ENCODE results near the gene RHPN2. TPM values are rescaled to one million over a fixed set of nuclear protein-coding genes. Genes with fewer than 3 reads are reported as not detected.

The RHPN2 gene
- total and polyA plus RNA-seq, 2 experiments from 2014 or later = 15.7 to 29.6 TPM

- no peaks in the 10 kb centered on the region for H3K9me3 Mint-ChIP-seq
- H2AFZ ChIP-seq = no peak overlapping the region
- no peak overlapping the region for H3K4me2 ChIP-seq
- H3K27ac ChIP-seq (ENCODE audit: low read depth) = no peak overlapping the region
- no peak for DNase-seq (ENCODE audit: low spot score)
- no peaks in the 10 kb centered on the region for H3K79me2 ChIP-seq (replicated peaks; ENCODE audit: insufficient read depth)
- H3K4me1 ChIP-seq (ENCODE audit: insufficient read depth) = no peaks in the 10 kb centered on the region
- ATAC-seq = no peak
- peaks cover 64% of the 10 kb centered on the region for H3K36me3 Mint-ChIP-seq (ENCODE audit: low read depth)
- no peaks in the 10 kb centered on the region for H3F3A ChIP-seq (replicated peaks; ENCODE audit: low read depth)
- H3K9me2 ChIP-seq (ENCODE audit: insufficient read depth) = no peaks in the 10 kb centered on the region
- H3K36me3 ChIP-seq (ENCODE audit: insufficient read depth) = peaks cover 20% of the 10 kb centered on the region
- no peaks in the 10 kb centered on the region for H3K27me3 Mint-ChIP-seq (ENCODE audit: insufficient read depth, low read depth, poor library complexity)
- no peak for TF ChIP-seq STAT1 (IDR thresholded peaks at IDR 0.05; ENCODE audit: unreplicated experiment)
- TF ChIP-seq JUNB (IDR thresholded peaks at IDR 0.05; ENCODE audit: unreplicated experiment) = no peak
- TF ChIP-seq EZH2phosphoT487 (IDR thresholded peaks at IDR 0.05; ENCODE audit: unreplicated experiment) = no peak
- no peak for TF ChIP-seq ZNF462 (CRISPR knock-in tag; IDR thresholded peaks at IDR 0.05)
- no peak for TF ChIP-seq ETS1 (IDR thresholded peaks at IDR 0.05)
- no peak for TF ChIP-seq CTCF (conservative IDR thresholded peaks at IDR 0.05; ENCODE audit: low read depth in 2 of 2)
- no peaks in the 10 kb centered on the region for H3K4me1 Mint-ChIP-seq
- no peak overlapping the region for H3K27ac Mint-ChIP-seq
- H3K27me3 ChIP-seq (ENCODE audit: insufficient read depth) = no peaks in the 10 kb centered on the region
- H3K4me3 ChIP-seq = no peak overlapping the region
- no peak overlapping the region for H3K4me3 Mint-ChIP-seq
- H4K20me1 ChIP-seq (replicated peaks; ENCODE audit: insufficient read depth) = peaks cover 6% of the 10 kb centered on the region; the same call in 1 of the 2 replicates
Observed at GRCh38 chr19:33096005-33096404, 31.3 kb upstream of the RHPN2 start.
